Measurements from ENCODE around the gene TSPAN4.
A peak's percentile ranks its signal among the peaks of the same experiment; 100 is the strongest.

Gene TSPAN4

GRCh38 chr11:812390-812789 is 30.3 kb upstream of the TSPAN4 start:
- DNase-seq, result no peak
- H3K27ac ChIP-seq (ENCODE audit: insufficient read depth in 1 of 2, low read depth in 1 of 2, low read length in 2 of 2, poor library complexity in 1 of 2, severe bottlenecking in 2 of 2), result no peak overlapping the region
- H3K4me3 ChIP-seq (ENCODE audit: control insufficient read depth in 1 of 7, extremely low read depth in 1 of 7, insufficient read depth in 4 of 7, low read depth in 2 of 7, low read length in 6 of 7), result no peak overlapping the region
- no peaks in the 10 kb centered on the region for H3K9me3 ChIP-seq (ENCODE audit: control extremely low read depth in 1 of 5, control insufficient read depth in 4 of 5, insufficient read depth in 2 of 5, low read depth in 1 of 5, low read length in 4 of 5)
- peaks cover 8 to 33% (median 23%) of the 10 kb centered on the region in 4 experiments for H3K4me1 ChIP-seq (ENCODE audit: control extremely low read depth in 1 of 4, control insufficient read depth in 4 of 4, insufficient read depth in 4 of 4, low read length in 3 of 4)
- peaks cover 5 to 36% (median 29%) of the 10 kb centered on the region in 4 experiments for H3K36me3 ChIP-seq (ENCODE audit: control insufficient read depth in 4 of 4, insufficient read depth in 4 of 4, low read length in 3 of 4)
- 100% methylated on average over 3 of the region's 3 CpGs for WGBS (ENCODE audit: insufficient coverage)
- ChIA-PET CTCF (interaction anchor here (1.1 to 2.6 kb wide), 4 partner anchors 7 to 28 kb away, joined by 3 to 9 read pairs (median 4); no protein-coding TSS in a partner anchor), POLR2A (interaction anchor here (1.1 to 1.5 kb wide), 2 partner anchors 9 to 22 kb away, joined by 3 to 4 read pairs; no protein-coding TSS in a partner anchor)
- H3K27me3 ChIP-seq (replicated peaks in 2 of 5; ENCODE audit: control insufficient read depth in 4 of 5, insufficient read depth in 5 of 5, low read length in 4 of 5), result no peaks in the 10 kb centered on the region

GRCh38 chr11:813072-813455 is 29.6 kb upstream of the TSPAN4 start:
- POLR2A ChIA-PET, result no interaction called here

GRCh38 chr11:813456-814096 is 29.1 kb upstream of the TSPAN4 start:
- no peaks in the 10 kb centered on the region for H3K27me3 ChIP-seq (replicated peaks in 2 of 5; ENCODE audit: control insufficient read depth in 4 of 5, insufficient read depth in 5 of 5, low read length in 4 of 5)
- peaks cover 7 to 26% (median 20%) of the 10 kb centered on the region in 4 experiments for H3K4me1 ChIP-seq (ENCODE audit: control extremely low read depth in 1 of 4, control insufficient read depth in 4 of 4, insufficient read depth in 4 of 4, low read length in 3 of 4)
- no peak overlapping the region for H3K27ac ChIP-seq (ENCODE audit: insufficient read depth in 1 of 2, low read depth in 1 of 2, low read length in 2 of 2, poor library complexity in 1 of 2, severe bottlenecking in 2 of 2)
- ChIA-PET CTCF (interaction anchor here (1.6 kb wide), 1 partner anchor 29 kb away, joined by 4 read pairs; the partner anchor contains the start of genes POLR2L and TSPAN4), POLR2A (no interaction called here)
- 82% methylated on average over 5 of the region's 9 CpGs for WGBS (ENCODE audit: insufficient coverage)
- DNase-seq, result no peak
- no peak overlapping the region for H3K4me3 ChIP-seq (ENCODE audit: control insufficient read depth in 1 of 7, extremely low read depth in 1 of 7, insufficient read depth in 4 of 7, low read depth in 2 of 7, low read length in 6 of 7)
- peaks cover 5 to 36% (median 29%) of the 10 kb centered on the region in 4 experiments for H3K36me3 ChIP-seq (ENCODE audit: control insufficient read depth in 4 of 4, insufficient read depth in 4 of 4, low read length in 3 of 4)
- H3K9me3 ChIP-seq (ENCODE audit: control extremely low read depth in 1 of 5, control insufficient read depth in 4 of 5, insufficient read depth in 2 of 5, low read depth in 1 of 5, low read length in 4 of 5), result no peaks in the 10 kb centered on the region

More at GRCh38 chr11:813072-813455, 29.6 kb upstream of the TSPAN4 start:
- no peak overlapping the region for H3K27ac ChIP-seq (ENCODE audit: insufficient read depth in 1 of 2, low read depth in 1 of 2, low read length in 2 of 2, poor library complexity in 1 of 2, severe bottlenecking in 2 of 2)
- no peak overlapping the region for H3K4me3 ChIP-seq (ENCODE audit: control insufficient read depth in 1 of 7, extremely low read depth in 1 of 7, insufficient read depth in 4 of 7, low read depth in 2 of 7, low read length in 6 of 7)
- H3K36me3 ChIP-seq (ENCODE audit: control insufficient read depth in 4 of 4, insufficient read depth in 4 of 4, low read length in 3 of 4), result peaks cover 5 to 36% (median 29%) of the 10 kb centered on the region in 4 experiments
- DNase-seq, result no peak
- no peaks in the 10 kb centered on the region for H3K9me3 ChIP-seq (ENCODE audit: control extremely low read depth in 1 of 5, control insufficient read depth in 4 of 5, insufficient read depth in 2 of 5, low read depth in 1 of 5, low read length in 4 of 5)
- 92% methylated on average over 6 of the region's 6 CpGs for WGBS (ENCODE audit: insufficient coverage)
- H3K4me1 ChIP-seq (ENCODE audit: control extremely low read depth in 1 of 4, control insufficient read depth in 4 of 4, insufficient read depth in 4 of 4, low read length in 3 of 4), result peaks cover 8 to 28% (median 23%) of the 10 kb centered on the region in 4 experiments
- CTCF ChIA-PET, result interaction anchor here (1.5 to 1.6 kb wide), 2 partner anchors 29 to 30 kb away, joined by 3 to 4 read pairs; partner anchors contain the start of genes POLR2L and TSPAN4
- no peaks in the 10 kb centered on the region for H3K27me3 ChIP-seq (replicated peaks in 2 of 5; ENCODE audit: control insufficient read depth in 4 of 5, insufficient read depth in 5 of 5, low read length in 4 of 5)

- Histone ChIP-seq H3K4me3 (ENCODE audit: control insufficient read depth in 1 of 7, extremely low read depth in 1 of 7, insufficient read depth in 4 of 7, low read depth in 2 of 7, low read length in 6 of 7) (no peak overlapping the region), H3K27me3 (replicated peaks in 2 of 5; ENCODE audit: control insufficient read depth in 4 of 5, insufficient read depth in 5 of 5, low read length in 4 of 5) (no peaks in the 10 kb centered on the region), H3K36me3 (ENCODE audit: control insufficient read depth in 4 of 4, insufficient read depth in 4 of 4, low read length in 3 of 4) (peaks cover 5 to 36% (median 29%) of the 10 kb centered on the region in 4 experiments), H3K27ac (ENCODE audit: insufficient read depth in 1 of 2, low read depth in 1 of 2, low read length in 2 of 2, poor library complexity in 1 of 2, severe bottlenecking in 2 of 2) (no peak overlapping the region), H3K9me3 (ENCODE audit: control extremely low read depth in 1 of 5, control insufficient read depth in 4 of 5, insufficient read depth in 2 of 5, low read depth in 1 of 5, low read length in 4 of 5) (no peaks in the 10 kb centered on the region), H3K4me1 (ENCODE audit: control extremely low read depth in 1 of 4, control insufficient read depth in 4 of 4, insufficient read depth in 4 of 4, low read length in 3 of 4) (peaks cover 6 to 29% (median 24%) of the 10 kb centered on the region in 4 experiments)
- 99% methylated on average over 8 of the region's 11 CpGs for WGBS (ENCODE audit: insufficient coverage)
- CTCF ChIA-PET, result no interaction called here
- no peak for DNase-seq
- POLR2A ChIA-PET, result no interaction called here
Observed at GRCh38 chr11:815675-816432, 26.8 kb upstream of the TSPAN4 start.

- Histone ChIP-seq H3K36me3 (ENCODE audit: control insufficient read depth in 4 of 4, insufficient read depth in 4 of 4, low read length in 3 of 4) (peaks cover 2 to 31% (median 27%) of the 10 kb centered on the region in 4 experiments), H3K27me3 (replicated peaks in 2 of 5; ENCODE audit: control insufficient read depth in 4 of 5, insufficient read depth in 5 of 5, low read length in 4 of 5) (no peaks in the 10 kb centered on the region), H3K27ac (ENCODE audit: insufficient read depth in 1 of 2, low read depth in 1 of 2, low read length in 2 of 2, poor library complexity in 1 of 2, severe bottlenecking in 2 of 2) (no peak overlapping the region), H3K4me3 (ENCODE audit: control insufficient read depth in 1 of 7, extremely low read depth in 1 of 7, insufficient read depth in 4 of 7, low read depth in 2 of 7, low read length in 6 of 7) (no peak overlapping the region), H3K4me1 (ENCODE audit: control extremely low read depth in 1 of 4, control insufficient read depth in 4 of 4, insufficient read depth in 4 of 4, low read length in 3 of 4) (peaks cover 1 to 29% (median 25%) of the 10 kb centered on the region in 4 experiments), H3K9me3 (ENCODE audit: control extremely low read depth in 1 of 5, control insufficient read depth in 4 of 5, insufficient read depth in 2 of 5, low read depth in 1 of 5, low read length in 4 of 5) (no peaks in the 10 kb centered on the region)
- ChIA-PET POLR2A (no interaction called here), CTCF (no interaction called here)
- 90% methylated on average over 4 of the region's 11 CpGs for WGBS (ENCODE audit: insufficient coverage)
- DNase-seq, result no peak
Observed at GRCh38 chr11:816433-816779, 26.2 kb upstream of the TSPAN4 start.

- CTCF ChIA-PET, result interaction anchor here (1.2 to 3.3 kb wide), 9 partner anchors 9 to 25 kb away, joined by 3 to 15 read pairs (median 5); partner anchors contain the start of genes CD151, PIDD1, RPLP2 and TSPAN4
- 31% methylated on average over 17 of the region's 20 CpGs for WGBS (ENCODE audit: insufficient coverage)
Observed at GRCh38 chr11:818396-819128, 24.1 kb upstream of the TSPAN4 start, which contains the start of gene PNPLA2. TSS of gene PNPLA2 (plus strand) at chr11:818914. CDS start at chr11:819719, 805 bp downstream.

More at GRCh38 chr11:818396-819128, 24.1 kb upstream of the TSPAN4 start, which contains the start of gene PNPLA2:
- Histone ChIP-seq H3K4me3 (ENCODE audit: control insufficient read depth in 1 of 7, extremely low read depth in 1 of 7, insufficient read depth in 4 of 7, low read depth in 2 of 7, low read length in 6 of 7) (peak within 1 kb of the TSS; percentile 65 to 87 (median 81)), H3K27me3 (replicated peaks in 2 of 5; ENCODE audit: control insufficient read depth in 4 of 5, insufficient read depth in 5 of 5, low read length in 4 of 5) (no peaks in the 10 kb centered on the region), H3K4me1 (ENCODE audit: control extremely low read depth in 1 of 4, control insufficient read depth in 4 of 4, insufficient read depth in 4 of 4, low read length in 3 of 4) (peaks cover 0 to 34% (median 33%) of the 10 kb centered on the region in 4 experiments), H3K9me3 (ENCODE audit: control extremely low read depth in 1 of 5, control insufficient read depth in 4 of 5, insufficient read depth in 2 of 5, low read depth in 1 of 5, low read length in 4 of 5) (no peaks in the 10 kb centered on the region), H3K27ac (ENCODE audit: insufficient read depth in 1 of 2, low read depth in 1 of 2, low read length in 2 of 2, poor library complexity in 1 of 2, severe bottlenecking in 2 of 2) (peak within 1 kb of the TSS; percentile 70 to 85), H3K36me3 (ENCODE audit: control insufficient read depth in 4 of 4, insufficient read depth in 4 of 4, low read length in 3 of 4) (peaks cover 0 to 19% (median 10%) of the 10 kb centered on the region in 4 experiments)
- POLR2A ChIA-PET, result interaction anchor here (1.3 to 2.7 kb wide), 6 partner anchors 9 to 24 kb away, joined by 6 to 17 read pairs (median 8); partner anchors contain the start of genes CRACR2B, POLR2L, RPLP2 and TSPAN4
- DNase-seq, result no peak
